OCI-LY3 (cell line): ENCODE measurements around the gene CISTR.

Experiments
- CTCF ChIP-seq: fragments of 200-600, 300-600 bp; sonication (generic); IDR thresholded peaks from 2 replicates; pipeline ENCODE4 v1.5.1; 2014; ENCODE audit warnings: antibody characterized with exemption, low read length, low read depth
- EZH2phosphoT487 ChIP-seq: fragments of 200-600 bp; shearing (Covaris generic); IDR thresholded peaks from 2 replicates; pipeline ENCODE4 v1.6.1; 2018; ENCODE audit warnings: antibody characterized with exemption, mixed run types, low read depth

DNA sequence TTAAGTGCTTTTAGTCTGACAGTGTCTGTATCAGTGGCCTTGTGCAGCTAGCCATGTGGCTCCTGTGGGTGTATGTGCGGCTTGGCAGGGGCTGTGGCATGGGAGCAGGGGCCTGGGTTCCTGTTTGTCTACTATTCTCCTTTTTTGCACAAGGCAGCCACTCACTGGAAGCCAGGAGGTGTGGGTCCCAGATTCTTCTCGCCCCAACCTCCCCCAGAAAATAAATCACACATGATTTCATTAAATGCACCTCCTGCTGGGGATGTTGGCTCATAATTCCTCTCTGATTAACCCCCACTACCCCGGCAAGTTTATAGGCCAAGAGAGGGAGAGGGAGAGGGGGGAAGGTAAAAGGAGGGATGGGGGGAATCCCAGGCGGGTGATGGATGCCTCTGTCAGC, 42.1 kb downstream of the CISTR start:
- TF ChIP-seq CTCF (no peak), EZH2phosphoT487 (no peak)
